A549 (cell line): Measurements from ENCODE around the gene NSD2.

ENCODE experiments used
- CBX8 ChIP-seq: fragments of 200-600 bp; sonication (generic); IDR thresholded peaks from 2 replicates; pipeline ENCODE4 v1.6.1; 2016
- CHD2 ChIP-seq: fragments of 150-350 bp; IDR thresholded peaks from 2 replicates; pipeline ENCODE4 v1.6.1; 2014; ENCODE audit warnings: low read length; ENCODE audit not compliant: partially characterized antibody
- EP300 ChIP-seq, 2 experiments: fragments of >200 bp; sonication (Bioruptor Twin); formaldehyde crosslinking; IDR thresholded peaks; 2 replicates in 1 of 2; 3 replicates in 1 of 2; pipeline ENCODE4 v1.6.1; 2016 to 2017
- ESRRA ChIP-seq: fragments of 150-350 bp; IDR thresholded peaks from 2 replicates; pipeline ENCODE4 v1.6.1; 2014; ENCODE audit warnings: mild to moderate bottlenecking, low read length, borderline replicate concordance
- JUNB ChIP-seq: fragments of >200 bp; sonication (Bioruptor Twin); formaldehyde crosslinking; IDR thresholded peaks from 2 replicates; pipeline ENCODE4 v1.6.1; 2016
- MAFK ChIP-seq: fragments of 450-650 bp; IDR thresholded peaks from 2 replicates; pipeline ENCODE4 v1.6.1; 2014; ENCODE audit not compliant: partially characterized antibody
- NR3C1 ChIP-seq: fragments of >200 bp; sonication (Bioruptor Twin); formaldehyde crosslinking; IDR thresholded peaks from 3 replicates; pipeline ENCODE4 v1.6.1; 2017
- PHF8 ChIP-seq: fragments of 200-600 bp; sonication (generic); IDR thresholded peaks from 2 replicates; pipeline ENCODE4 v1.6.1; 2016; ENCODE audit warnings: low read depth, mild to moderate bottlenecking, antibody characterized with exemption, moderate library complexity, borderline replicate concordance
- POLR2A ChIP-seq: IDR thresholded peaks from 2 replicates; pipeline ENCODE4 v1.6.1; 2012; ENCODE audit warnings: mild to moderate bottlenecking, low read length
- SREBF2 ChIP-seq: fragments of 450-650 bp; IDR thresholded peaks from 2 replicates; pipeline ENCODE4 v1.6.1; 2014; ENCODE audit warnings: mild to moderate bottlenecking, moderate library complexity
- TFCP2L1 ChIP-seq: fragments of 250-450 bp; sonication (Bioruptor Pico); IDR thresholded peaks from 2 replicates; pipeline ENCODE4 v1.5.0; 2021; ENCODE audit warnings: mild to moderate bottlenecking
- USF2 ChIP-seq: fragments of 450-650 bp; IDR thresholded peaks from 2 replicates; pipeline ENCODE4 v1.6.1; 2014; ENCODE audit warnings: antibody characterized with exemption
- TF ChIP-seq, protein P1 (sequence below): fragments of >200 bp; sonication (Bioruptor Twin); formaldehyde crosslinking; IDR thresholded peaks from 3 replicates; pipeline ENCODE4 v1.5.1; 2016
- TF ChIP-seq, protein P2 (sequence below): IDR thresholded peaks from 2 replicates; pipeline ENCODE4 v1.6.1; 2012

GRCh38 chr4:1975391-1975801, 104.2 kb downstream of the NSD2 start:
- TF ChIP-seq, protein P1, sequence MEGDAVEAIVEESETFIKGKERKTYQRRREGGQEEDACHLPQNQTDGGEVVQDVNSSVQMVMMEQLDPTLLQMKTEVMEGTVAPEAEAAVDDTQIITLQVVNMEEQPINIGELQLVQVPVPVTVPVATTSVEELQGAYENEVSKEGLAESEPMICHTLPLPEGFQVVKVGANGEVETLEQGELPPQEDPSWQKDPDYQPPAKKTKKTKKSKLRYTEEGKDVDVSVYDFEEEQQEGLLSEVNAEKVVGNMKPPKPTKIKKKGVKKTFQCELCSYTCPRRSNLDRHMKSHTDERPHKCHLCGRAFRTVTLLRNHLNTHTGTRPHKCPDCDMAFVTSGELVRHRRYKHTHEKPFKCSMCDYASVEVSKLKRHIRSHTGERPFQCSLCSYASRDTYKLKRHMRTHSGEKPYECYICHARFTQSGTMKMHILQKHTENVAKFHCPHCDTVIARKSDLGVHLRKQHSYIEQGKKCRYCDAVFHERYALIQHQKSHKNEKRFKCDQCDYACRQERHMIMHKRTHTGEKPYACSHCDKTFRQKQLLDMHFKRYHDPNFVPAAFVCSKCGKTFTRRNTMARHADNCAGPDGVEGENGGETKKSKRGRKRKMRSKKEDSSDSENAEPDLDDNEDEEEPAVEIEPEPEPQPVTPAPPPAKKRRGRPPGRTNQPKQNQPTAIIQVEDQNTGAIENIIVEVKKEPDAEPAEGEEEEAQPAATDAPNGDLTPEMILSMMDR = no peak
- TF ChIP-seq USF2 (no peak), POLR2A (no peak), PHF8 (no peak), CBX8 (no peak), EP300 (IDR thresholded peaks at IDR 0.05) (no peak), ESRRA (no peak), MAFK (no peak), SREBF2 (no peak), TFCP2L1 (no peak), CHD2 (no peak), NR3C1 (no peak), JUNB (no peak)
- TF ChIP-seq, protein P2, sequence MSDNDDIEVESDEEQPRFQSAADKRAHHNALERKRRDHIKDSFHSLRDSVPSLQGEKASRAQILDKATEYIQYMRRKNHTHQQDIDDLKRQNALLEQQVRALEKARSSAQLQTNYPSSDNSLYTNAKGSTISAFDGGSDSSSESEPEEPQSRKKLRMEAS = no peak
